PFSK-1 (cell line): ENCODE data around the gene ERGIC1.

Experiments used
- TAF1 ChIP-seq: IDR thresholded peaks from 2 replicates; pipeline ENCODE4 v1.6.1; 2012; ENCODE audit warnings: low read length, control low read depth, borderline replicate concordance; ENCODE audit not compliant: insufficient read depth
- TF ChIP-seq, protein P1 (sequence below), 2 experiments: IDR thresholded peaks; 2 replicates each; pipeline versions ENCODE4 v1.6.1 to v1.8.0; 2011 to 2012; ENCODE audit warnings: low read depth in 2 of 2, low read length in 2 of 2, control low read depth in 1 of 2, inconsistent platforms in 1 of 2, mild to moderate bottlenecking in 1 of 2, moderate library complexity in 1 of 2; ENCODE audit not compliant: insufficient read depth in 1 of 2

GRCh38 chr5:172919525-172920446 is 85.7 kb downstream of the ERGIC1 start:
- TF ChIP-seq, protein P1, sequence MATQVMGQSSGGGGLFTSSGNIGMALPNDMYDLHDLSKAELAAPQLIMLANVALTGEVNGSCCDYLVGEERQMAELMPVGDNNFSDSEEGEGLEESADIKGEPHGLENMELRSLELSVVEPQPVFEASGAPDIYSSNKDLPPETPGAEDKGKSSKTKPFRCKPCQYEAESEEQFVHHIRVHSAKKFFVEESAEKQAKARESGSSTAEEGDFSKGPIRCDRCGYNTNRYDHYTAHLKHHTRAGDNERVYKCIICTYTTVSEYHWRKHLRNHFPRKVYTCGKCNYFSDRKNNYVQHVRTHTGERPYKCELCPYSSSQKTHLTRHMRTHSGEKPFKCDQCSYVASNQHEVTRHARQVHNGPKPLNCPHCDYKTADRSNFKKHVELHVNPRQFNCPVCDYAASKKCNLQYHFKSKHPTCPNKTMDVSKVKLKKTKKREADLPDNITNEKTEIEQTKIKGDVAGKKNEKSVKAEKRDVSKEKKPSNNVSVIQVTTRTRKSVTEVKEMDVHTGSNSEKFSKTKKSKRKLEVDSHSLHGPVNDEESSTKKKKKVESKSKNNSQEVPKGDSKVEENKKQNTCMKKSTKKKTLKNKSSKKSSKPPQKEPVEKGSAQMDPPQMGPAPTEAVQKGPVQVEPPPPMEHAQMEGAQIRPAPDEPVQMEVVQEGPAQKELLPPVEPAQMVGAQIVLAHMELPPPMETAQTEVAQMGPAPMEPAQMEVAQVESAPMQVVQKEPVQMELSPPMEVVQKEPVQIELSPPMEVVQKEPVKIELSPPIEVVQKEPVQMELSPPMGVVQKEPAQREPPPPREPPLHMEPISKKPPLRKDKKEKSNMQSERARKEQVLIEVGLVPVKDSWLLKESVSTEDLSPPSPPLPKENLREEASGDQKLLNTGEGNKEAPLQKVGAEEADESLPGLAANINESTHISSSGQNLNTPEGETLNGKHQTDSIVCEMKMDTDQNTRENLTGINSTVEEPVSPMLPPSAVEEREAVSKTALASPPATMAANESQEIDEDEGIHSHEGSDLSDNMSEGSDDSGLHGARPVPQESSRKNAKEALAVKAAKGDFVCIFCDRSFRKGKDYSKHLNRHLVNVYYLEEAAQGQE (IDR thresholded peaks at IDR 0.05; ENCODE audit: insufficient read depth in 1 of 2, low read depth in 2 of 2, low read length in 2 of 2), result no peak
- no peak for TF ChIP-seq TAF1
